ENCODE data around the gene ZC3H12C.
A peak's percentile ranks its signal among the peaks of the same experiment; 100 is the strongest.

The ZC3H12C gene

GRCh38 chr11:110092515-110093406, at the start of gene ZC3H12C:
Gene ZC3H12C (plus strand): TSS chr11:110093392. CDS start chr11:110093412, 20 bp downstream.
- peak; percentile 75 for DNase-seq (ENCODE audit: low spot score)
- TF ChIP-seq CTCF (conservative IDR thresholded peaks at IDR 0.05; ENCODE audit: low read depth): peak; percentile 77
- POLR2A ChIA-PET (ENCODE audit: low non-redundant PET): no interaction called here
- CTCF ChIA-PET: interaction anchor here (0.5 to 2.1 kb wide), 16 partner anchors 10 to 1957 kb away, joined by 3 to 8 read pairs (median 4); no protein-coding TSS in a partner anchor
- peak within 1 kb of the TSS; percentile 94 for H3K27ac ChIP-seq

DNA sequence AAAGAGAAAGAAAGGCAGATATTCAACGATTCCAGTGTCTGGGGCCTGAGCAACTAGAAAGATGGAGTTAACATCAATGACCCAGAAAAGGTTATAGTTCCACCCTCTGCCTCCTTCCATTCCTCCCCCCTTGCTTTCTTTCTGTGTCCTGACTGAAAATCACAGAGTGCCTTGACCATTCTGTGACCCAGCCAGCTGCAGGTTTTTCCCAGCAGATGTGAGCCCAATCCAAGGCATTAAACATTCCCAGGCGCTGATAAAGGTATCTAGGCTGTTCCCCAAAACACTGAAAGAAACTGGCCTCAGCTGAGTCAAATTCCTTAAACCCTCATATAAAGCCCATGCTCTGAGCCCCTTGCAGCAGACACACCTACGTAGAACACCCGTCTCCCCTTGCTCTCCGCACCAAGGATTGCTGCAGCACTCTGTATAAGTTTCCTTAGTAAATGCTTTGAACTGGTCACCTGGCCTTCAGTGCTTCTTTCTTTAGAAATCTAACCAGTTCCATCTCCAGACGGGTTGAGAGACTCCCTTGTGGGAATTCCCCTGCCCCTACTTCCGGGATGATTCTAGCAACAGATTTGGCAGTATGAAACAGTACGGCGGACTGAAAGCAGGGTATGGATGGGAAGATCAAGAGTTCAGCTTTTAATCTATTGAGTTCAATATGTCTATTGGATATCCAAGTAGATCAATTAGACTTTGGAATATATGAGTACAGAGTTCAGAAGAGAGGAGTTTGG, 48.8 kb upstream of the ZC3H12C start:
- POLR2A ChIA-PET (ENCODE audit: low non-redundant PET): no interaction called here
- TF ChIP-seq CTCF (conservative IDR thresholded peaks at IDR 0.05; ENCODE audit: low read depth): no peak
- CTCF ChIA-PET: no interaction called here
- H3K27ac ChIP-seq: no peak overlapping the region
- DNase-seq (ENCODE audit: low spot score): no peak

- CTCF ChIA-PET: no interaction called here
- H3K27ac ChIP-seq: no peak overlapping the region
- no peak for TF ChIP-seq CTCF (conservative IDR thresholded peaks at IDR 0.05; ENCODE audit: low read depth)
- no peak for DNase-seq (ENCODE audit: low spot score)
- POLR2A ChIA-PET (ENCODE audit: low non-redundant PET): no interaction called here
Measured at GRCh38 chr11:110046775-110047380, 46.3 kb upstream of the ZC3H12C start.

DNA sequence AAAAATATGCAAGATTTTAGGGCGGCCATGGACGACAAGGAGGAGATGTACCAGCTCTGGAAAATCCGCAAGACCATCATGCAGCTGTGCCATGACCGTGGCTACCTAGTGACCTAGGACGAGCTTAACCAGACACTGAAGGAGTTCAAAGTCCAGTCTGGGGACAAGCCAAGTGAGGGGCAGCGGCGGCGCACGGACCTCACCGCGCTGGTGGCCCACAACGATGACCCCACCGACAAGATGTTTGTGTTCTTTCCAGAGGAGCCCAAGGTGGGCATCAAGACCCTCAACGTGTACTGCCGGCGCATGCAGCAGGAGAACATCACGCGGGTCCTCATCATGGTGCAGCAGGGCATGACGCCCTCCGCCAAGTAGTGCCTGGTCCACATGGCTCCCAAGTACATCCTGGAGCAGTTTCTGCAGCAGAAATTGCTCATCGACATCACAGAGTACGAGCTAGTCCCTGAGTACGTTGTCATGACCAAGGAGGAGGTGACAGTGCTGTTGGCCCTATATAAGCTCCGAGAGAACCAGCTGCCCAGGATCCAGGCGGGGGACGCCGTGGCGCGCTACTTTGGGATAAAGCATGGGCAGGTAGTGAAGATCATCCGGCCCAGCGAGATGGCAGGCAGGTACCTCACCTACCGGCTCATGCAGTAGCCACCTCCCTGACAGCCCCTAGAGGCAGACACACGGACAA, 43.5 kb upstream of the ZC3H12C start:
- POLR2A ChIA-PET (ENCODE audit: low non-redundant PET): no interaction called here
- CTCF ChIA-PET: interaction anchor here (0.5 kb wide), 1 partner anchor 12 kb away, joined by 3 read pairs; no protein-coding TSS in a partner anchor
- no peak overlapping the region for H3K27ac ChIP-seq
- no peak for DNase-seq (ENCODE audit: low spot score)
- no peak for TF ChIP-seq CTCF (conservative IDR thresholded peaks at IDR 0.05; ENCODE audit: low read depth)

DNA sequence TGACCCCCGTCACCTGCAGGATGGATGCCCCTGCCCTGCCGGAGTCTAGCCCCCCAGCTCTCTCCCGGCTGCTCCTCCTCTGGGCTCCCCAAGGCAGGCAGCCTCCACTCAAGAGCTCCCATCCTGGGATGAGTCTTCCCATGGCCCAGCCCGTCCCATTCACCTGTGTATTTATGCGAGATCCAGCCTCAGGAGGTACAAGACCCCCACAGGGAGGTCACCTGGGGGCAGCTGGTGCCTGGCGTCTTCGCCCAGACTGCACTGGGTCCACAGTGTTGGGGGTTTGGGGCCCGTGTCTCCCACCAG, 43.0 kb upstream of the ZC3H12C start:
- no peak for DNase-seq (ENCODE audit: low spot score)
- H3K27ac ChIP-seq: no peak overlapping the region
- ChIA-PET CTCF (interaction anchor here (0.5 kb wide), 1 partner anchor 12 kb away, joined by 3 read pairs; no protein-coding TSS in a partner anchor), POLR2A (ENCODE audit: low non-redundant PET) (no interaction called here)
- TF ChIP-seq CTCF (conservative IDR thresholded peaks at IDR 0.05; ENCODE audit: low read depth): no peak
